Ectodermal cell (in vitro differentiated cells): Measurements from ENCODE around the gene ZNF408.
"Not testable (repeated sequence)": the region's sequence is repeated elsewhere in the genome, so short reads cannot be mapped to it uniquely, and the experiment has no call there.

ENCODE experiments used
- H3K27ac ChIP-seq: 2 replicates; pipeline ENCODE4 v1.7.0; 2013; ENCODE audit warnings: mild to moderate bottlenecking, low read depth, low read length; ENCODE audit not compliant: insufficient read depth, poor library complexity, severe bottlenecking
- H3K27me3 ChIP-seq: 2 replicates; pipeline ENCODE4 v1.7.0; 2013; ENCODE audit warnings: mild to moderate bottlenecking, low read length; ENCODE audit not compliant: insufficient read depth, control insufficient read depth, poor library complexity, severe bottlenecking
- H3K36me3 ChIP-seq: one replicate; pipeline ENCODE4 v1.7.0; 2013; ENCODE audit warnings: low read length; ENCODE audit not compliant: control insufficient read depth, insufficient read depth
- H3K4me1 ChIP-seq: one replicate; pipeline ENCODE4 v1.7.0; 2013; ENCODE audit warnings: low read length; ENCODE audit not compliant: control insufficient read depth, insufficient read depth
- H3K4me3 ChIP-seq: 2 replicates; pipeline ENCODE4 v1.7.0; 2013; ENCODE audit warnings: low read depth, low read length, control low read depth; ENCODE audit not compliant: insufficient read depth
- H3K9me3 ChIP-seq: 2 replicates; pipeline ENCODE4 v1.7.0; 2013; ENCODE audit warnings: mild to moderate bottlenecking, low read length, moderate library complexity; ENCODE audit not compliant: control insufficient read depth
- WGBS, 2 experiments: methylation state at CpG; one replicate each; pipeline ENCODE4 v1.1.7; 2013; ENCODE audit warnings: missing lambda C conversion rate in 2 of 2; 5-methylcytosine and 5-hydroxymethylcytosine counted together

ZNF408 gene

GRCh38 chr11:46696212-46696558, 4.6 kb upstream of the ZNF408 start:
- Histone ChIP-seq H3K27ac (no peak overlapping the region), H3K27me3 (no peaks in the 10 kb centered on the region), H3K9me3 (no peaks in the 10 kb centered on the region), H3K36me3 (peaks cover 3% of the 10 kb centered on the region), H3K4me1 (peaks cover 10% of the 10 kb centered on the region), H3K4me3 (no peak overlapping the region)
- 95% methylated on average over 11 of the region's 11 CpGs for WGBS, 2 experiments

GRCh38 chr11:46697303-46697702, 3.5 kb upstream of the ZNF408 start:
- 70 to 73% methylated on average over 3 of the region's 3 CpGs for WGBS, 2 experiments
- H3K4me1 ChIP-seq, result peaks cover 14% of the 10 kb centered on the region
- no peaks in the 10 kb centered on the region for H3K9me3 ChIP-seq
- H3K27me3 ChIP-seq, result no peaks in the 10 kb centered on the region
- no peak overlapping the region for H3K4me3 ChIP-seq
- H3K27ac ChIP-seq, result peak overlapping the region; percentile 55
- no peaks in the 10 kb centered on the region for H3K36me3 ChIP-seq

GRCh38 chr11:46697723-46698122, 3.1 kb upstream of the ZNF408 start:
- H3K4me1 ChIP-seq, result peaks cover 14% of the 10 kb centered on the region
- H3K27ac ChIP-seq, result no peak overlapping the region
- 69 to 72% methylated on average over 2 of the region's 2 CpGs for WGBS, 2 experiments

GRCh38 chr11:46698597-46698996, 2.2 kb upstream of the ZNF408 start:
- peaks cover 14% of the 10 kb centered on the region for H3K4me1 ChIP-seq

More at GRCh38 chr11:46697723-46698122, 3.1 kb upstream of the ZNF408 start:
- Histone ChIP-seq H3K9me3 (no peaks in the 10 kb centered on the region), H3K4me3 (no peak overlapping the region), H3K36me3 (peaks cover 2% of the 10 kb centered on the region), H3K27me3 (no peaks in the 10 kb centered on the region)

GRCh38 chr11:46701078-46701654, 335 bp downstream of the ZNF408 start:
- Histone ChIP-seq H3K27me3 (no peaks in the 10 kb centered on the region), H3K27ac (no peak overlapping the region), H3K4me3 (peak overlapping the region; percentile 82), H3K9me3 (no peaks in the 10 kb centered on the region), H3K4me1 (peaks cover 14% of the 10 kb centered on the region), H3K36me3 (peaks cover 32% of the 10 kb centered on the region)
- 1% methylated on average over 29 of the region's 29 CpGs for WGBS, 2 experiments

More at GRCh38 chr11:46698597-46698996, 2.2 kb upstream of the ZNF408 start:
- Histone ChIP-seq H3K27me3 (no peaks in the 10 kb centered on the region), H3K36me3 (peaks cover 8% of the 10 kb centered on the region), H3K9me3 (no peaks in the 10 kb centered on the region), H3K4me3 (no peak overlapping the region), H3K27ac (no peak overlapping the region)
- WGBS, 2 experiments, result 81 to 89% methylated on average over 1 of the region's 1 CpG

GRCh38 chr11:46705070-46705688, 4.3 kb downstream of the ZNF408 start:
- H3K27me3 ChIP-seq, result no peaks in the 10 kb centered on the region
- H3K9me3 ChIP-seq, result no peaks in the 10 kb centered on the region
- no peak overlapping the region for H3K4me3 ChIP-seq
- WGBS, 2 experiments, result 95 to 97% methylated on average over 31 of the region's 31 CpGs
- H3K36me3 ChIP-seq, result peaks cover 32% of the 10 kb centered on the region
- H3K4me1 ChIP-seq, result peaks cover 4% of the 10 kb centered on the region
- no peak overlapping the region for H3K27ac ChIP-seq

GRCh38 chr11:46706886-46707285, 6.1 kb downstream of the ZNF408 start:
- Histone ChIP-seq H3K9me3 (no peaks in the 10 kb centered on the region), H3K27me3 (no peaks in the 10 kb centered on the region), H3K36me3 (peaks cover 32% of the 10 kb centered on the region), H3K4me1 (peaks cover 2% of the 10 kb centered on the region), H3K27ac (no peak overlapping the region), H3K4me3 (no peak overlapping the region)
- 92 to 96% methylated on average over 7 of the region's 7 CpGs for WGBS, 2 experiments

GRCh38 chr11:46709351-46709750, 8.5 kb downstream of the ZNF408 start:
- not testable (repeated sequence) for H3K27me3 ChIP-seq, H3K4me3 ChIP-seq, H3K27ac ChIP-seq, H3K9me3 ChIP-seq, H3K4me1 ChIP-seq
- H3K36me3 ChIP-seq, result peaks cover 17% of the 10 kb centered on the region
- WGBS, 2 experiments, result 89 to 95% methylated on average over 9 of the region's 9 CpGs

GRCh38 chr11:46710821-46711269, 10.0 kb downstream of the ZNF408 start:
- no peaks in the 10 kb centered on the region for H3K4me1 ChIP-seq
- H3K9me3 ChIP-seq, result no peaks in the 10 kb centered on the region
- no peak overlapping the region for H3K27ac ChIP-seq
- 90 to 91% methylated on average over 10 of the region's 10 CpGs for WGBS, 2 experiments
- peaks cover 3% of the 10 kb centered on the region for H3K36me3 ChIP-seq
- H3K27me3 ChIP-seq, result no peaks in the 10 kb centered on the region
- no peak overlapping the region for H3K4me3 ChIP-seq

GRCh38 chr11:46711303-46711702, 10.5 kb downstream of the ZNF408 start:
- WGBS, 2 experiments, result 88 to 90% methylated on average over 5 of the region's 5 CpGs
- no peak overlapping the region for H3K4me3 ChIP-seq

More at GRCh38 chr11:46711303-46711702, 10.5 kb downstream of the ZNF408 start:
- Histone ChIP-seq H3K27ac (no peak overlapping the region), H3K4me1 (no peaks in the 10 kb centered on the region), H3K9me3 (no peaks in the 10 kb centered on the region), H3K36me3 (no peaks in the 10 kb centered on the region), H3K27me3 (no peaks in the 10 kb centered on the region)
